Endodermal cell (in vitro differentiated cells): Measurements from ENCODE around the gene TARS1. TPM values are rescaled to one million over a fixed set of nuclear protein-coding genes. Genes with fewer than 3 reads are reported as not detected.
A peak's percentile ranks its signal among the peaks of the same experiment; 100 is the strongest.

ENCODE experiments used
- DNase-seq: peaks from one replicate; pipeline ENCODE4 v3.0.0-alpha.2; 2017
- H3K27ac ChIP-seq: 2 replicates; pipeline ENCODE4 v1.5.1; 2013; ENCODE audit warnings: mild to moderate bottlenecking, low read depth, low read length, moderate library complexity
- H3K27me3 ChIP-seq: 2 replicates; pipeline ENCODE4 v1.6.1; 2013; ENCODE audit warnings: mild to moderate bottlenecking, low read length, moderate library complexity; ENCODE audit not compliant: insufficient read depth, control insufficient read depth, poor library complexity, severe bottlenecking
- H3K36me3 ChIP-seq: 2 replicates; pipeline ENCODE4 v1.7.0; 2013; ENCODE audit warnings: mild to moderate bottlenecking, low read length, moderate library complexity; ENCODE audit not compliant: control insufficient read depth, insufficient read depth
- H3K4me1 ChIP-seq: one replicate; pipeline ENCODE4 v1.7.0; 2013; ENCODE audit warnings: low read length; ENCODE audit not compliant: control insufficient read depth, insufficient read depth
- H3K4me3 ChIP-seq: 2 replicates; pipeline ENCODE4 v1.5.1; 2013; ENCODE audit warnings: mild to moderate bottlenecking, low read length, moderate library complexity
- H3K9ac ChIP-seq: 2 replicates; pipeline ENCODE4 v1.6.1; 2013; ENCODE audit warnings: mild to moderate bottlenecking, low read length, moderate library complexity; ENCODE audit not compliant: poor library complexity, severe bottlenecking; ENCODE audit errors: extremely low read depth
- H3K9me3 ChIP-seq: 2 replicates; pipeline ENCODE4 v1.6.1; 2013; ENCODE audit warnings: mild to moderate bottlenecking, low read length, moderate library complexity; ENCODE audit not compliant: control insufficient read depth
- H3K27ac Mint-ChIP-seq: 2 replicates; pipeline ENCODE4 v1.8.0; 2020; ENCODE audit warnings: mixed read lengths
- H3K27me3 Mint-ChIP-seq: 2 replicates; pipeline ENCODE4 v1.8.0; 2021; ENCODE audit warnings: mild to moderate bottlenecking, mixed read lengths; ENCODE audit not compliant: insufficient read depth
- H3K36me3 Mint-ChIP-seq: 2 replicates; pipeline ENCODE4 v1.8.0; 2020; ENCODE audit warnings: low read depth, mixed read lengths
- H3K4me1 Mint-ChIP-seq: 2 replicates; pipeline ENCODE4 v1.8.0; 2020; ENCODE audit warnings: mixed read lengths
- H3K4me3 Mint-ChIP-seq: 2 replicates; pipeline ENCODE4 v1.8.0; 2020; ENCODE audit warnings: mild to moderate bottlenecking, moderate library complexity, mixed read lengths
- H3K9me3 Mint-ChIP-seq: 2 replicates; pipeline ENCODE4 v1.8.0; 2020; ENCODE audit warnings: mild to moderate bottlenecking, mixed read lengths
- CTCF ChIP-seq: fragments of 200-600 bp; sonication (generic); conservative IDR thresholded peaks from 2 replicates; pipeline ENCODE4 v1.5.0; 2021; ENCODE audit warnings: antibody characterized with exemption, mild to moderate bottlenecking
- WGBS, 2 experiments: methylation state at CpG; one replicate each; pipeline versions ENCODE4 v1.1.5 to v1.1.7; 2013; ENCODE audit warnings: missing lambda C conversion rate in 2 of 2, mixed read lengths in 1 of 2; ENCODE audit not compliant: insufficient coverage in 1 of 2, insufficient read length in 1 of 2; 5-methylcytosine and 5-hydroxymethylcytosine counted together
- long read RNA-seq, 4 experiments: library from polyadenylated mRNA in 2 of 4; library from RNA in 1 of 4; library from capped mRNA in 1 of 4; stranded (forward) in 3 of 4; unstranded in 1 of 4; transcript quantifications; one replicate each; pipeline ENCODE4 v2.0.0, GENCODE V29; 2020 to 2021; ENCODE audit warnings: inconsistent platforms in 1 of 4
- polyA plus RNA-seq, 2 experiments: library from polyadenylated mRNA; stranded (reverse); fragments of 50-300 nt; gene quantifications; one replicate each; pipeline ENCODE4 v1.2.3, GENCODE V29; 2013
- total RNA-seq, 2 donors: library from RNA; stranded (reverse); fragmentation: NEBNext Ultra II Directional in 1 of 2; extraction: Animal tissue kit (Norgen Biotek cat#: 25700) in 1 of 2; gene quantifications; 2 replicates in 1 of 2; 3 replicates in 1 of 2; pipeline ENCODE4 v1.2.1, GENCODE V29; 2021

TARS1 gene
- 100 to 1,000 TPM; 143 to 179 TPM for total RNA-seq
- polyA plus RNA-seq (2013, experiment 1 of 2) = 153 TPM
- 117 TPM for polyA plus RNA-seq (2013, experiment 2 of 2)
- long read RNA-seq, experiment 1, full-length matches to known transcripts = 26 of 40 reads
- long read RNA-seq, experiment 1, partial matches to known transcripts = 10 of 40 reads
- long read RNA-seq, experiment 1, other reads (novel, unspliced or antisense) = 4 of 40 reads
- long read RNA-seq, experiment 2, full-length matches to known transcripts = 98 of 128 reads
- long read RNA-seq, experiment 2, partial matches to known transcripts = 15 of 128 reads
- long read RNA-seq, experiment 2, other reads (novel, unspliced or antisense) = 15 of 128 reads
- long read RNA-seq, experiment 3, full-length matches to known transcripts = 632 of 705 reads
- long read RNA-seq, experiment 3, partial matches to known transcripts = 45 of 705 reads
- long read RNA-seq, experiment 3, other reads (novel, unspliced or antisense) = 28 of 705 reads
- long read RNA-seq, experiment 4, full-length matches to known transcripts = 99 of 115 reads
- long read RNA-seq, experiment 4, partial matches to known transcripts = 14 of 115 reads
- long read RNA-seq, experiment 4, other reads (novel, unspliced or antisense) = 2 of 115 reads

- H3K9me3 ChIP-seq = no peaks in the 10 kb centered on the region
- peak within 1 kb of the TSS; percentile 96 for H3K9ac ChIP-seq
- Mint-ChIP-seq H3K4me3 (no peak within 1 kb of the TSS), H3K36me3 (peaks cover 19% of the 10 kb centered on the region), H3K9me3 (peaks cover 3% of the 10 kb centered on the region), H3K4me1 (peaks cover 9% of the 10 kb centered on the region), H3K27me3 (no peaks in the 10 kb centered on the region), H3K27ac (no peak within 1 kb of the TSS)
- H3K27me3 ChIP-seq = no peaks in the 10 kb centered on the region
- peak; percentile 99 for DNase-seq
- TF ChIP-seq CTCF = no peak
- H3K36me3 ChIP-seq = peaks cover 18% of the 10 kb centered on the region
- peak within 1 kb of the TSS; percentile 87 for H3K4me3 ChIP-seq
- H3K4me1 ChIP-seq = no peaks in the 10 kb centered on the region
- peak within 1 kb of the TSS; percentile 97 for H3K27ac ChIP-seq
- 0 to 1% methylated on average over 27 to 52 of the region's 52 CpGs for WGBS, 2 experiments
Observed at GRCh38 chr5:33440482-33441240, at the start of gene TARS1. TARS1 (plus strand) TSS chr5:33440965; CDS start chr5:33441087, 122 bp downstream.

GRCh38 chr5:33398501-33398900, 42.3 kb upstream of the TARS1 start:
- no peaks in the 10 kb centered on the region for H3K27me3 ChIP-seq
- no peak overlapping the region for H3K27ac Mint-ChIP-seq
- no peaks in the 10 kb centered on the region for H3K36me3 ChIP-seq
- peaks cover 7% of the 10 kb centered on the region for H3K9me3 Mint-ChIP-seq
- H3K4me3 Mint-ChIP-seq = no peak overlapping the region
- H3K27me3 Mint-ChIP-seq = no peaks in the 10 kb centered on the region
- no peak for TF ChIP-seq CTCF
- no peaks in the 10 kb centered on the region for H3K4me1 ChIP-seq
- H3K4me1 Mint-ChIP-seq = no peaks in the 10 kb centered on the region
- H3K9me3 ChIP-seq = no peaks in the 10 kb centered on the region
- WGBS, 2 experiments = 86% methylated on average over 1 of the region's 1 CpG; no CpG with 5 or more reads in 1 of the 2 experiments
- DNase-seq = no peak
- no peaks in the 10 kb centered on the region for H3K36me3 Mint-ChIP-seq
- no peak overlapping the region for H3K9ac ChIP-seq
- H3K27ac ChIP-seq = no peak overlapping the region
- H3K4me3 ChIP-seq = no peak overlapping the region

- Mint-ChIP-seq H3K36me3 (no peaks in the 10 kb centered on the region), H3K27me3 (no peaks in the 10 kb centered on the region), H3K9me3 (peaks cover 2% of the 10 kb centered on the region), H3K27ac (no peak overlapping the region), H3K4me3 (no peak overlapping the region), H3K4me1 (no peaks in the 10 kb centered on the region)
- no peak overlapping the region for H3K27ac ChIP-seq
- H3K9me3 ChIP-seq = no peaks in the 10 kb centered on the region
- TF ChIP-seq CTCF = no peak
- 86 to 88% methylated on average over 2 to 4 of the region's 4 CpGs for WGBS, 2 experiments
- no peaks in the 10 kb centered on the region for H3K4me1 ChIP-seq
- DNase-seq = no peak
- no peak overlapping the region for H3K4me3 ChIP-seq
- no peaks in the 10 kb centered on the region for H3K27me3 ChIP-seq
- no peak overlapping the region for H3K9ac ChIP-seq
- H3K36me3 ChIP-seq = no peaks in the 10 kb centered on the region
Observed at GRCh38 chr5:33400675-33401074, 40.1 kb upstream of the TARS1 start.
